Measurements from ENCODE around the gene KRT78.

DNA sequence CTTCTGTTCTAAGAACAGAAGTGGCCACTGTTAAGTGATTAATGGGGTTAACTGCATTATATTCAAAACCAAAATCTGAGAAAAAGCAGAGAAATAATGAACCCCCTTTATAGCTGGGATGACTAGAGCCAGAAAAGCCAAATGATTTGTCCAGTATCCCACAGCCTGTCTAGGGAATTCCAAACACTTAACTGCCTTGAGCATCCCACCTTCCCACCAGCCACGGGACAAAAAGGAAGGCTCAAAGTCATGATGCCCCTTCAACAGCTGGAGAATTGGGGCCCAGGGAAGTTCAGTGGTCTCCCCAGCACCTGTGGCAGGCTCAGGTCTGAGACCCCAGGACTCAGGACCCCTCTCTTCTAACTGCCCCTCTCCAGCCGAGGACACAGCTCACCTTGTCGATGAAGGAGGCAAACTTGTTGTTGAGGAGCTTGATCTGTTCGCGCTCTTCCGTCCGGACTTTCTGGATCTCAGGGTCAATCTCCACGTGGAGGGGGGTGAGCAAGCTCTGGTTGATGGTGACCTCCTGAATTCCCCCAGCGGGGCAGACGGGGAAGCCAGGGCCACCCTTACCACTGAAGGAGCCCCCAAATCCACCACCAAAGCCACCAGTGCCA, 35.5 kb downstream of the KRT78 start:
- TF ChIP-seq, protein P1, sequence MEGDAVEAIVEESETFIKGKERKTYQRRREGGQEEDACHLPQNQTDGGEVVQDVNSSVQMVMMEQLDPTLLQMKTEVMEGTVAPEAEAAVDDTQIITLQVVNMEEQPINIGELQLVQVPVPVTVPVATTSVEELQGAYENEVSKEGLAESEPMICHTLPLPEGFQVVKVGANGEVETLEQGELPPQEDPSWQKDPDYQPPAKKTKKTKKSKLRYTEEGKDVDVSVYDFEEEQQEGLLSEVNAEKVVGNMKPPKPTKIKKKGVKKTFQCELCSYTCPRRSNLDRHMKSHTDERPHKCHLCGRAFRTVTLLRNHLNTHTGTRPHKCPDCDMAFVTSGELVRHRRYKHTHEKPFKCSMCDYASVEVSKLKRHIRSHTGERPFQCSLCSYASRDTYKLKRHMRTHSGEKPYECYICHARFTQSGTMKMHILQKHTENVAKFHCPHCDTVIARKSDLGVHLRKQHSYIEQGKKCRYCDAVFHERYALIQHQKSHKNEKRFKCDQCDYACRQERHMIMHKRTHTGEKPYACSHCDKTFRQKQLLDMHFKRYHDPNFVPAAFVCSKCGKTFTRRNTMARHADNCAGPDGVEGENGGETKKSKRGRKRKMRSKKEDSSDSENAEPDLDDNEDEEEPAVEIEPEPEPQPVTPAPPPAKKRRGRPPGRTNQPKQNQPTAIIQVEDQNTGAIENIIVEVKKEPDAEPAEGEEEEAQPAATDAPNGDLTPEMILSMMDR (IDR thresholded peaks at IDR 0.05) = no peak
- TF ChIP-seq, protein P2, sequence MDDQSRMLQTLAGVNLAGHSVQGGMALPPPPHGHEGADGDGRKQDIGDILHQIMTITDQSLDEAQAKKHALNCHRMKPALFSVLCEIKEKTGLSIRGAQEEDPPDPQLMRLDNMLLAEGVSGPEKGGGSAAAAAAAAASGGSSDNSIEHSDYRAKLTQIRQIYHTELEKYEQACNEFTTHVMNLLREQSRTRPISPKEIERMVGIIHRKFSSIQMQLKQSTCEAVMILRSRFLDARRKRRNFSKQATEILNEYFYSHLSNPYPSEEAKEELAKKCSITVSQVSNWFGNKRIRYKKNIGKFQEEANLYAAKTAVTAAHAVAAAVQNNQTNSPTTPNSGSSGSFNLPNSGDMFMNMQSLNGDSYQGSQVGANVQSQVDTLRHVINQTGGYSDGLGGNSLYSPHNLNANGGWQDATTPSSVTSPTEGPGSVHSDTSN (IDR thresholded peaks at IDR 0.05) = no peak
- TF ChIP-seq, protein P3, sequence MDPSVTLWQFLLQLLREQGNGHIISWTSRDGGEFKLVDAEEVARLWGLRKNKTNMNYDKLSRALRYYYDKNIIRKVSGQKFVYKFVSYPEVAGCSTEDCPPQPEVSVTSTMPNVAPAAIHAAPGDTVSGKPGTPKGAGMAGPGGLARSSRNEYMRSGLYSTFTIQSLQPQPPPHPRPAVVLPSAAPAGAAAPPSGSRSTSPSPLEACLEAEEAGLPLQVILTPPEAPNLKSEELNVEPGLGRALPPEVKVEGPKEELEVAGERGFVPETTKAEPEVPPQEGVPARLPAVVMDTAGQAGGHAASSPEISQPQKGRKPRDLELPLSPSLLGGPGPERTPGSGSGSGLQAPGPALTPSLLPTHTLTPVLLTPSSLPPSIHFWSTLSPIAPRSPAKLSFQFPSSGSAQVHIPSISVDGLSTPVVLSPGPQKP (IDR thresholded peaks at IDR 0.05; ENCODE audit: low read depth, low read length) = no peak
- TF ChIP-seq SMC3 (IDR thresholded peaks at IDR 0.05) = no peak
- no peak for TF ChIP-seq CBX2 (IDR thresholded peaks at IDR 0.05; ENCODE audit: borderline replicate concordance, low read depth)
- TF ChIP-seq, protein P4, sequence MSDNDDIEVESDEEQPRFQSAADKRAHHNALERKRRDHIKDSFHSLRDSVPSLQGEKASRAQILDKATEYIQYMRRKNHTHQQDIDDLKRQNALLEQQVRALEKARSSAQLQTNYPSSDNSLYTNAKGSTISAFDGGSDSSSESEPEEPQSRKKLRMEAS (IDR thresholded peaks at IDR 0.05) = no peak
- TF ChIP-seq POLR2A (IDR thresholded peaks at IDR 0.05; ENCODE audit: low read length) = no peak
- TF ChIP-seq EP300 (IDR thresholded peaks at IDR 0.05) = no peak
- TF ChIP-seq ZFP36 (IDR thresholded peaks at IDR 0.05; ENCODE audit: borderline replicate concordance, partially characterized antibody) = no peak
- no peak for TF ChIP-seq MAZ (IDR thresholded peaks at IDR 0.05; ENCODE audit: borderline replicate concordance, low read depth, low read length)

Data from A549 (cell line).